Neural cell (in vitro differentiated cells): Measurements from ENCODE around the gene PPP1R13B.

Experiments
- EZH2 ChIP-seq: fragments of 200-600, 300-800 bp; shearing (Covaris generic), sonication (generic); IDR thresholded peaks from 2 replicates; pipeline ENCODE4 v1.6.1; 2014; ENCODE audit warnings: antibody characterized with exemption, low read length, borderline replicate concordance, mild to moderate bottlenecking; ENCODE audit not compliant: insufficient read depth, poor library complexity, severe bottlenecking
- SMC3 ChIP-seq: fragments of 450-650 bp; conservative IDR thresholded peaks from 2 replicates; pipeline ENCODE4 v1.6.1; 2014; ENCODE audit warnings: antibody characterized with exemption, mild to moderate bottlenecking, moderate library complexity; ENCODE audit not compliant: poor library complexity
- TF ChIP-seq, protein P1 (sequence below): fragments of 450-650 bp; IDR thresholded peaks from 2 replicates; pipeline ENCODE4 v1.5.1; 2014; ENCODE audit warnings: antibody characterized with exemption, mild to moderate bottlenecking, moderate library complexity; ENCODE audit not compliant: poor library complexity, severe bottlenecking

- TF ChIP-seq EZH2: no peak
- TF ChIP-seq, protein P1, sequence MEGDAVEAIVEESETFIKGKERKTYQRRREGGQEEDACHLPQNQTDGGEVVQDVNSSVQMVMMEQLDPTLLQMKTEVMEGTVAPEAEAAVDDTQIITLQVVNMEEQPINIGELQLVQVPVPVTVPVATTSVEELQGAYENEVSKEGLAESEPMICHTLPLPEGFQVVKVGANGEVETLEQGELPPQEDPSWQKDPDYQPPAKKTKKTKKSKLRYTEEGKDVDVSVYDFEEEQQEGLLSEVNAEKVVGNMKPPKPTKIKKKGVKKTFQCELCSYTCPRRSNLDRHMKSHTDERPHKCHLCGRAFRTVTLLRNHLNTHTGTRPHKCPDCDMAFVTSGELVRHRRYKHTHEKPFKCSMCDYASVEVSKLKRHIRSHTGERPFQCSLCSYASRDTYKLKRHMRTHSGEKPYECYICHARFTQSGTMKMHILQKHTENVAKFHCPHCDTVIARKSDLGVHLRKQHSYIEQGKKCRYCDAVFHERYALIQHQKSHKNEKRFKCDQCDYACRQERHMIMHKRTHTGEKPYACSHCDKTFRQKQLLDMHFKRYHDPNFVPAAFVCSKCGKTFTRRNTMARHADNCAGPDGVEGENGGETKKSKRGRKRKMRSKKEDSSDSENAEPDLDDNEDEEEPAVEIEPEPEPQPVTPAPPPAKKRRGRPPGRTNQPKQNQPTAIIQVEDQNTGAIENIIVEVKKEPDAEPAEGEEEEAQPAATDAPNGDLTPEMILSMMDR: no peak
- TF ChIP-seq SMC3: no peak
These were observed 16.7 kb downstream of the PPP1R13B start for GRCh38 chr14:103830511-103831270.
